GM18868 (cell line): ENCODE data around the gene SYNE2.
"Not testable (repeated sequence)": the region's sequence is repeated elsewhere in the genome, so short reads cannot be mapped to it uniquely, and the experiment has no call there.

Source experiments
- ATAC-seq: cut with Tn5 transposase; IDR thresholded peaks from one replicate; pipeline ENCODE4 v1.9.1; 2021; ENCODE audit warnings: mild to moderate bottlenecking, moderate library complexity; ENCODE audit not compliant: unreplicated experiment

Gene SYNE2

DNA sequence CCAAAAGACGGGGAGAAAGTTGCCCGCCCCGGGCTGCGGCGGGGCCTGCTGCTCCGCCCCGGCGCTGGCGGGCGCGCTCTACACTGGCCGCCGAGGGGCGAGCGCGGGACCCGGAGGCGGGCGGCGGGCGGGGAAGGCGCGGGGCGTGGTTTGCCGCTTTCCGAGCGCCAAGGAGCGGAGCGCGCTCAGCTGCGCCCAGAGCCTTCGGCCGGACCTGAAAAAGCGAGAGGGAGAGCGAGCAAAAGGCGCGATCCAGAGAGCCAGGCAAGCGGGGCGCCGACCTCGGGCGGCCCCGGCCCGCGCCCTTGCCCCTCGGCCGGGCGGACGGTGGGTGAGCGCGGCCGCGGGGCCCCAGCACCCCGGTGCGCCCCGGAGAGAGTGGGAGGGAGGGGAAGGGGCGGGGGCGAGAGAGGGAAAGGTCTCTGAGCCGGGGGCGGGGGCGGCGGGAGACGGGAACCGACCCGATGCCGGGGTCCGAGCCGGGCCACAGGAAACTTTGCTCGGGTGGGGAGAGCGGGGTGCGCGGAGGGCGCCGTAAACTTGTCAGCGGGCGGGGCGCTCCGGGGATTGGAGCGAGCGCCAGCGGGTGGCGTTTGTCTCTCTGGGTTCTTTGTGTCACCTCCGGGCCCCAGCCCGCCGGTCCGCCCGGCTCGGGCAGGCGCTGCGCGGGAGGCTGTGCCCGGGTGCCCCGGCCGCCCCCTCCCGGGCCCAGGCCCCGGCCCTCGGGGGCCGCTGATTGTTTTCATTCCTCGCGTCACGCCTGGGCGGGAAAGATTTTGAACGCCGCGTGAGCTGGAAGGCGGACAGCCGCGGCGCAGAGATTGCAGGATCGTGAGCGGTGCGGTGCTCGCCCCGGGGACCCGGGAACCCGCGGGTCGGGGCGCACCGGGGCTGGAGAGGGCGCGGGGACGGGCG is at the start of gene SYNE2:
Gene SYNE2, plus strand, starts transcription at position 188 of the 915 bp plus-strand sequence. CDS start 56,145 bp downstream, outside the sequence.
- peak; percentile 85 for ATAC-seq

GRCh38 chr14:63803221-63803791 is 49.5 kb upstream of the SYNE2 start:
- not testable (repeated sequence) for ATAC-seq

- not testable (repeated sequence) for ATAC-seq
Measured at GRCh38 chr14:63806064-63806463, 46.7 kb upstream of the SYNE2 start.

DNA sequence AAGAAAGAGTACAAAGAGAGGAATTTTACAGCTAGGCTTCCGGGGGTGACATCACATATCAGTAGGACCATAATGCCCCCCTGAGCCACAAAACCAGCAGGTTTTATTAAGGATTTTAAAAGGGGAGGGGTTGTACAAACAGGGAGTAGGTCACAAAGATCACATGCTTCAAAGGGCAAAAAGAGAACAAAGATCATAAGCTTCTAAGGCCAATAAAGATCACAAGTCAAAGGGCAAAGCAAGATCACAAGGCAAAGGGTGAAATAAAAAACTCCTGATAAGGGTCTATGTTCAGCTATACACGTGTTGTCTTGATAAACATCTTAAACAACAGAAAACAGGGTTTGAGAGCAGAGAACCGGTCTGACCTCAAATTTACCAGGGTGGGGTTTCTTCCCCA is 41.1 kb upstream of the SYNE2 start:
- ATAC-seq, result not testable (repeated sequence)

DNA sequence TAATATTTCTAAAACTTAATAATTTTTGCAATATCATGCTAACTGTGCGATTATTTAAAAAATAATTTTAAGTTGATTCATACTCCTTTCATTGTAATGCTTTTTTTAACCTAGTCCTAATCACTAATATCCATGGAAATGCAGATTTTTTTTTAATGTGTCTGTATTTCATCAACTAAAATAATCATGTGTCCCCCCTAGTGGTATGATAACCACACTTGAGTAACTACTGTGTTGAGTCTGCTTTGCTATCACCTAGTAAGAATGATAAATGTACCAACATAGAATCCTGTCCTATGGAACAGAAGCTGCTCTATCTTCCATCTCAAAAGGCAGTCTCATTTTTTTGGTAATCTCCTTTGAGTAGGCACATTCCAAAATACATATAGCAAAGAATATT is 19.1 kb upstream of the SYNE2 start:
- ATAC-seq, result no peak

DNA sequence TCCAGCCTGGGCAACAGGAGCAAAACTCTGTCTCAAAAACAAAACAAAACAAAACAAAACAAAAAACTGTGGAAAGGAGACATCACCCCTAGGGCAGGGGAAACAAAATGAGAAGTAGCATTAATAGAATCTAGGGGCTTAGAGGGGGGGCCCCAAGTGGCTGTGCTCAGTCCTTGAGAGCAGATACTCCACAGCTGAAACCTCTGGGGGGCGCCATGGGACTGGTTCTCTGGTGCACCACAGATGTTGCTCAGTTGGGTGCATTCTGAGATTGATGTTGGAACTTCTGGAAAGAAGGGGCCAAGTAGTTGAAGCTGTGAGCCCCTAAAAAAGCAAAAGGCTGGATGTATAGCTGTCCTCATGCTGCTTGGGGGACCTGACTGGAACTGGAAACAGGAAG is 11.8 kb upstream of the SYNE2 start:
- no peak for ATAC-seq

GRCh38 chr14:63843796-63844195 is 9.0 kb upstream of the SYNE2 start:
- no peak for ATAC-seq

DNA sequence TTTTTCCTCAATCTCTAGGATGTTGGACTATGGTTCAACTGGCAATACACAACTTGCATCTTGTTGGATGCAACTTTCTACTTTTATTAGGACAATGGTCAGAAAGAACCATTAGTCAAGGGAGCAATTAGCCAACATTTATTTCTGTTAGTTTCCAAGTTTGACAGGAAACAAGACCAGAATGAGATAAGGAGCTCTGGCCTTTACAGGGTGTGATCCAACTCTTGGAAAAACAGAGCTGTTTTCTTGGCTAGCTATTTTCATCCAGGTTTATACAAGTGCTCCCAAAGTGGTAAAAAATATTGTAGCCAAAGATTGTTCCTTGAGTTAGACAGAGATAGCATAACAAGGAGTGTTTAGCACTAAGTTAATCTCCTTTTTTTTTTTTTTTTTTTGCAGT is 3.9 kb upstream of the SYNE2 start:
- no peak for ATAC-seq

DNA sequence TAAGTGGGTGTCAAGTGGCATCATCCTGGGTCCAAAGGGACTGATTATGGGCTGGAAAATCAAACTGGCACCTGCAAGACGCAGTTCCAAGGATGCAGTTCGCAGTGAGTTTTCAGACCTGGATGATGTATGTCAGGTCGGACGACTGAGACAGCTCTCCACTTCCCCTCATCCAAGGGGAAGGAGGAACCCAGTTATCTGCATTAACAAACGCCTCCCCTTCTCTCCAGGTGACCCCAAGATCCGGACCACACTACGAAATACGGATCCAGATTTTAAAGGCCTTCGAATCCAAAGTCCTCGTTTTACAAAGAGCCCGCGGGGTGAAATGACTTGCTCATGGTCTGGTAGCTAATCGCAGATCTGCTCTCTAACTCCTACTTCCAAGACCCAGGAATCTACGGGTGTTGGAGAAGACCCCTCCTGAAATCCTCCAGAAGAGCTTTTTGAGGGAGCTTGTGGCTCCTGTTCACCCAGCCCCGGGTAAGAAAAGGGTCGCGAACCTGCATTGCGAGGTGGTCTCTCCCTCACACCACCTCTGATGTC is 460 bp upstream of the SYNE2 start:
- no peak for ATAC-seq

- peak; percentile 30 for ATAC-seq
Measured at GRCh38 chr14:63853831-63854293, 1.1 kb downstream of the SYNE2 start.

- ATAC-seq, result no peak
Measured at GRCh38 chr14:63854330-63854729, 1.5 kb downstream of the SYNE2 start.

DNA sequence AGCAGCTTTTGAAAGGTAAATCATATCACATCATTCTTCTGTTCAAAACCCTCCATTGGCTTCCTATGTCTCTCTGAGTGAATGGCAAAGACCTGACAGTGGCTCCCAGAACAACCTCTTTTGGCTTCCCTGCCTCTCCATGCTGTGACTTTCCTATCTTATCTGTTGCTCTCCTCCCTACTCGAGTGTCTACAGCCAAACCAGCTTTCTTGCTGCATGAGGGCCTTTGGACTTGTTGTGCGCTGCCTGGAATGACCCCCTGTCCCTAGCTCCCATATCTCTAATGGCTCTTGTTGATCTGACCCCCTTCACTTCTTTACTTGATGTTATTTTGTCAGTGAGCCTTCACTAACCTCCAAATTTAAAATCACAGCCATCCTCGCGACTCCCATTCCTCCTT is 2.5 kb downstream of the SYNE2 start:
- ATAC-seq, result no peak

DNA sequence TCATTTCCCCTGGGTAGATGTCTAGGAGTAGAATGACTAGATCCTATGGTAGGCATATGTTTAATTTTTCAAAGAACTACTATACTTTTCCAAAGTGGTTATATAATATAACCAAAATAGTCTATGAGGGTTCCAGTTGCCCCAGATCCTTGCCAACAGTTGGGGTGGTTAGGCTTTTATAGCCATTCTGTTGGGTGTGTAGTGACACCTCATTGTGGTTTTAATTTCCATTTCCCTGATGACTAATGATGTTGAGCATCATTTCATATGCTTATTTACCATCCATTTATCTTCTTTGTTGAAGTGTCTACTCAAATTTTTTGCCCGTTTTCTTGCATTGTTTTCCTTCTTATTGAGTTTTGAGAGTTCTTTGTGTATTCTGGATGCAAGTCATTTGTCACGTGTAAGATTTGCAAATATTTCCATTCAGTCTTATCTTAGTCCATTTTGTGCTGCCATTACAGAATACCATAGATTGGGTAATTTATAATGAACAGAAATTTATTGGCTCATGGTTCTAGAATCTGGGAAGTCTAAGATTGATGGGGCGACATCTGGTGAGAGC is 4.7 kb downstream of the SYNE2 start:
- no peak for ATAC-seq

DNA sequence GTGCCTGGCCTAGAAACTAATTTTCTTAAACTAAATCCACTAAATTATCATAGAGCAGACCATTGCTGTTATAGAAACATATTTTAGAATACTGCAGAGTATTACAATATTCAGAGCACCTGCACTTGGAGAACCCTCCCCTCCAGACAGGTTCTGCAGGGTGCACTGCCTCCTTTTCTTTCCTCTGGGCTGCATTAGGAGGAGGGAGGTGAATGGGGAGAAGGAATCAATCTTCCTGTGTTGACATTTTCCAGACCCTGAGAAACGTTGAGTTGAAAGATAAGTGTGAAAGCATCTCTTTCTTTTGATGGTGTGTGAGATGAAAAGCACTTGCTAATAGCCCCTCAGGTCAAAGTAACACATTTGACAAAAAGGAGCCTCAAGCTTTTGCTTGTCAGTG is 7.3 kb downstream of the SYNE2 start:
- no peak for ATAC-seq

- ATAC-seq, result no peak
Measured at GRCh38 chr14:63862163-63862562, 9.4 kb downstream of the SYNE2 start.

DNA sequence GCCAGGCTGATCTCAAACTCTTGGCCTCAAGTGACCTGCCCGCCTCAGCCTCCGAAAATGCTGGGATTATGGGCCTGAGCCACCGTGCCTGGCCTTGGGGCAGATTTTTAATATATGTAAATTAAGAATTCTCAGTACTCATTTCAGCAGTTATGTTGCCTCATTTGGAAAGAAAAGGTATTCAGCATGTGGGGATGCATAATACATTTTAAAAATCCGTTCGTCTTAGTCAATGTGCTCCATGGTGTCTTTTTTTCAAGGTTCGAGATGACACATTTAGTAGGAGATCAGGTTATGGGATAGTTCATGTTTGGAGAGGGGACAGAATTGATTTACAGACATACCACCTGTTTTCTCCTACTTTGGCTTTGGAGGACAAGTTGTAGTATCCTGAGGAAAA is 10.2 kb downstream of the SYNE2 start:
- no peak for ATAC-seq

DNA sequence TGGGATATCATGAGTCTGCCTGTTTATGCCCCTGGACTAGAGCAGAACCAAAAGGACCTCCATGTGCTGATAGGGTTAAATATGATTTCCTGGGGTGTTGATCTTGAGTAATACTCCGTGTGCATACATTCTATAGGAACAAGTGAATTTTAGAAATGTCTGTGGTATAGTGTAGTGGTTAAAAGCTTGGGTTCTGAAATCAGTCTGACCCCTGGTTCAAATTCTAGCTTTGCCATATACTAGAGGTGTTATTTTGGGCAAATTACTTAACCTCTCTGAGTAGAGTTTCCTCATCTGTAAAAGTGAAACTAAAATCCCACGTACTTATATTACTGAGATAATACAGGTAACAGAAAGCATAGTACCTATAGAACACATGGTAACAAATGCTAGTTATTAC is 12.0 kb downstream of the SYNE2 start:
- peak; percentile 44 for ATAC-seq

GRCh38 chr14:63867933-63868921 is 15.4 kb downstream of the SYNE2 start:
- no peak for ATAC-seq

GRCh38 chr14:63869940-63870752 is 17.3 kb downstream of the SYNE2 start:
- peak; percentile 50 for ATAC-seq

GRCh38 chr14:63870753-63871037 is 17.9 kb downstream of the SYNE2 start:
- ATAC-seq, result not testable (repeated sequence)
